PC-3 (cell line): ENCODE data around the gene SRRM2.

ENCODE experiments used
- EZH2 ChIP-seq: fragments of 300-600 bp; sonication (generic); IDR thresholded peaks from one replicate; pipeline ENCODE4 v1.6.1; 2017; ENCODE audit warnings: antibody characterized with exemption, mild to moderate bottlenecking, low read length; ENCODE audit not compliant: unreplicated experiment
- EZH2phosphoT487 ChIP-seq: fragments of 300-600 bp; sonication (generic); IDR thresholded peaks from 2 replicates; pipeline ENCODE4 v1.6.1; 2018; ENCODE audit warnings: mild to moderate bottlenecking, antibody characterized with exemption, low read length, borderline replicate concordance
- TF ChIP-seq, protein P1 (sequence below): fragments of 300-600 bp; sonication (generic); conservative IDR thresholded peaks from 2 replicates; pipeline ENCODE4 v1.5.1; 2017; ENCODE audit warnings: antibody characterized with exemption, low read depth, mild to moderate bottlenecking, low read length

DNA sequence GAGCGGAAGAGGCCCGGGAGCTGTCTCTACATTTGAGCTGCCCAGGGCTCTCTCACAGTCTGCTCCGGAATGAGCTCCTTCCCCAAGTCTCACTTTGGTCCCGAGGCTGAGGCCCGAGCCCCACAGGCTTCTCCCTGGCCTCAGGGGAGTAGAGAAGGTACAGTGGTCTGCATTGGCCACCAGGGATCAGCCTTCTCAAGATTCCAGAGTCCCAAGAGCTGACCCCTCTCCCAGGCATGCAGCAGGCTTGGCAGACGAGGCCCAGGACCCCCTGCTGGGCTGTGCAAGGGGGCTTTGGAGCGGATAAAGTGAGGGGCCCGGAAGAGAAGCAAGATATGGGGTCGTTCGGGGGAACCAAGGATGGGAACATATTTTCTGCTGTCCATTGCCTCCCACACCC, 35.5 kb upstream of the SRRM2 start:
- TF ChIP-seq, protein P1, sequence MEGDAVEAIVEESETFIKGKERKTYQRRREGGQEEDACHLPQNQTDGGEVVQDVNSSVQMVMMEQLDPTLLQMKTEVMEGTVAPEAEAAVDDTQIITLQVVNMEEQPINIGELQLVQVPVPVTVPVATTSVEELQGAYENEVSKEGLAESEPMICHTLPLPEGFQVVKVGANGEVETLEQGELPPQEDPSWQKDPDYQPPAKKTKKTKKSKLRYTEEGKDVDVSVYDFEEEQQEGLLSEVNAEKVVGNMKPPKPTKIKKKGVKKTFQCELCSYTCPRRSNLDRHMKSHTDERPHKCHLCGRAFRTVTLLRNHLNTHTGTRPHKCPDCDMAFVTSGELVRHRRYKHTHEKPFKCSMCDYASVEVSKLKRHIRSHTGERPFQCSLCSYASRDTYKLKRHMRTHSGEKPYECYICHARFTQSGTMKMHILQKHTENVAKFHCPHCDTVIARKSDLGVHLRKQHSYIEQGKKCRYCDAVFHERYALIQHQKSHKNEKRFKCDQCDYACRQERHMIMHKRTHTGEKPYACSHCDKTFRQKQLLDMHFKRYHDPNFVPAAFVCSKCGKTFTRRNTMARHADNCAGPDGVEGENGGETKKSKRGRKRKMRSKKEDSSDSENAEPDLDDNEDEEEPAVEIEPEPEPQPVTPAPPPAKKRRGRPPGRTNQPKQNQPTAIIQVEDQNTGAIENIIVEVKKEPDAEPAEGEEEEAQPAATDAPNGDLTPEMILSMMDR, result no peak
- TF ChIP-seq EZH2phosphoT487 (no peak), EZH2 (no peak)
